ENCODE data around the gene XXYLT1. TPM values are rescaled to one million over a fixed set of nuclear protein-coding genes. Genes with fewer than 3 reads are reported as not detected.

The XXYLT1 gene
- total and polyA plus RNA-seq, 2 of the 8 experiments (the other 6 are each of a cell fraction or from before 2014, with no cell fraction given), result 18.9 to 23.8 TPM

- TF ChIP-seq CHD7 (IDR thresholded peaks at IDR 0.05; ENCODE audit: insufficient replicate concordance, low read length), result no peak
- peak; percentile 83; the same call in 1 of the 2 replicates for TF ChIP-seq RBBP5 (IDR thresholded peaks at IDR 0.05; ENCODE audit: borderline replicate concordance, low read depth, low read length)
- no peak for TF ChIP-seq YY1 (IDR thresholded peaks at IDR 0.05; ENCODE audit: low read depth, low read length)
- no peak for TF ChIP-seq ZNF274 (IDR thresholded peaks at IDR 0.05; ENCODE audit: borderline replicate concordance, extremely low read depth, low read length)
- TF ChIP-seq MAX (IDR thresholded peaks at IDR 0.05), result no peak; the same call in 1 of the 2 replicates
- TF ChIP-seq EZH2 (IDR thresholded peaks at IDR 0.05; ENCODE audit: low read depth, low read length, severe bottlenecking), result no peak
- no peak for TF ChIP-seq CBX5 (IDR thresholded peaks at IDR 0.05; ENCODE audit: low read depth, low read length)
- no peak for TF ChIP-seq CBX8 (IDR thresholded peaks at IDR 0.05; ENCODE audit: borderline replicate concordance, low read depth, low read length)
- no peak for TF ChIP-seq TCF12 (IDR thresholded peaks at IDR 0.05; ENCODE audit: low read depth, low read length)
Observed at GRCh38 chr3:195150181-195151118, 120.5 kb downstream of the XXYLT1 start (continued).
